ENCODE results near the gene SERTAD1. TPM values are rescaled to one million over a fixed set of nuclear protein-coding genes. Genes with fewer than 3 reads are reported as not detected.

The SERTAD1 gene
- total and polyA plus RNA-seq, 2 donors (not counting 1 experiment from before 2014, with no cell fraction given) = 11.9 to 59.4 TPM

DNA sequence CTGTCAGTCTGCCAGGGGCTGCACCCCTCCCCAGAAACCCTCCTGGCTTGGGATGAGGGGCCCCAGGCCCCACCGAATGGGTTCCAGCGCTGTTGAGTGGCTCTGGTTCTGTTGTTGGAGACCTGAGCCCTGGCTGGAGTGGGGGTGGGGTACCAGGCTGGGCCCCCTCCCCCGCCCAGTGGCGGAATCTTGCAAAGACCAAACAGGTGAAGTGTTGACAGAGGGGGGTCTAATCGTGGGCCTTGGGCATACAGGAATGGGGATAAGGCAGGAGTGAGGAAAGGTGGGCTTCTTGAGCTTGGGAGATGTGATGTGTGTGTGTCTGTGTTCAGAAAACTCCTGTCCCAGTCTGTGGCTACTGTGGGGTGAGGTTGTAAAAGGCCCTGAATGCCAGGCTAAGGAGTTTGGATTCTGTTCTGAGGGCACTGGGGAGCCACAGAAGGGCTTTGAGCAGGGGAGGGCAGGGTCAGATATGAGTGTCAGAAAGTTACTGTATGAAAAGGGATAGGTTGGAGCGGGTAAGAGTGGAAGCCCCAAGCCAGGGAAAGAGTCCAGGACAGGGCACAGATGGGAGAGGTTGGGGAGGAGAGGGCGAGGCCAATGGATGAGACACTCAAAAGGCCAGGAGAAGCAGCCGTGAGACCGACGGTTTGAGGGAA is 35.6 kb downstream of the SERTAD1 start, which contains the start of gene HIPK4:
Gene HIPK4 (minus strand): TSS at position 98 of the 659 bp plus-strand sequence. CDS start 279 bp downstream, outside the sequence.
- H3K27ac Mint-ChIP-seq = no peak within 1 kb of the TSS
- ATAC-seq (ENCODE audit: low read depth) (no peak), DNase-seq (no peak)
- peaks cover 0 to 2% (median 0%) of the 10 kb centered on the region in 4 experiments for H3K27me3 ChIP-seq (replicated peaks in 1 of 4; ENCODE audit: control extremely low read depth in 1 of 4, control insufficient read depth in 3 of 4, insufficient read depth in 4 of 4, low read length in 3 of 4)
- POLR2A ChIA-PET = no interaction called here
- no peak for TF ChIP-seq EZH2 (IDR thresholded peaks at IDR 0.05; ENCODE audit: borderline replicate concordance, insufficient read depth, low read depth, low read length, poor library complexity, severe bottlenecking)
- TF ChIP-seq, protein P1, sequence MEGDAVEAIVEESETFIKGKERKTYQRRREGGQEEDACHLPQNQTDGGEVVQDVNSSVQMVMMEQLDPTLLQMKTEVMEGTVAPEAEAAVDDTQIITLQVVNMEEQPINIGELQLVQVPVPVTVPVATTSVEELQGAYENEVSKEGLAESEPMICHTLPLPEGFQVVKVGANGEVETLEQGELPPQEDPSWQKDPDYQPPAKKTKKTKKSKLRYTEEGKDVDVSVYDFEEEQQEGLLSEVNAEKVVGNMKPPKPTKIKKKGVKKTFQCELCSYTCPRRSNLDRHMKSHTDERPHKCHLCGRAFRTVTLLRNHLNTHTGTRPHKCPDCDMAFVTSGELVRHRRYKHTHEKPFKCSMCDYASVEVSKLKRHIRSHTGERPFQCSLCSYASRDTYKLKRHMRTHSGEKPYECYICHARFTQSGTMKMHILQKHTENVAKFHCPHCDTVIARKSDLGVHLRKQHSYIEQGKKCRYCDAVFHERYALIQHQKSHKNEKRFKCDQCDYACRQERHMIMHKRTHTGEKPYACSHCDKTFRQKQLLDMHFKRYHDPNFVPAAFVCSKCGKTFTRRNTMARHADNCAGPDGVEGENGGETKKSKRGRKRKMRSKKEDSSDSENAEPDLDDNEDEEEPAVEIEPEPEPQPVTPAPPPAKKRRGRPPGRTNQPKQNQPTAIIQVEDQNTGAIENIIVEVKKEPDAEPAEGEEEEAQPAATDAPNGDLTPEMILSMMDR (IDR thresholded peaks at IDR 0.05) = no peak
- H3K4me1 ChIP-seq (ENCODE audit: control insufficient read depth in 2 of 2, insufficient read depth in 2 of 2, low read length in 2 of 2) = no peaks in the 10 kb centered on the region
- H3K79me2 ChIP-seq (ENCODE audit: control insufficient read depth, insufficient read depth, low read length) = no peaks in the 10 kb centered on the region
- H3K36me3 ChIP-seq (replicated peaks in 1 of 2; ENCODE audit: control extremely low read depth in 1 of 2, control insufficient read depth in 1 of 2, extremely low read depth in 1 of 2, insufficient read depth in 2 of 2, low read length in 1 of 2) = no peaks in the 10 kb centered on the region
- H2AFZ ChIP-seq (ENCODE audit: insufficient read depth, low read depth, low read length, poor library complexity, severe bottlenecking) = no peak within 1 kb of the TSS
- intact Hi-C loops (cut with micrococcal nuclease) = no loop called here
- no peak within 1 kb of the TSS for H3K4me3 Mint-ChIP-seq
- 90% methylated on average over 10 of the region's 10 CpGs for WGBS (ENCODE audit: insufficient coverage)
- no peak within 1 kb of the TSS for H3K4me3 ChIP-seq (ENCODE audit: control extremely low read depth in 1 of 5, extremely low read depth in 1 of 5, insufficient read depth in 1 of 5, low read depth in 2 of 5, low read length in 4 of 5)
- CTCF ChIA-PET = no interaction called here
- no peak within 1 kb of the TSS for H3K9ac ChIP-seq (ENCODE audit: low read length)
- no peaks in the 10 kb centered on the region for H3K9me3 Mint-ChIP-seq (ENCODE audit: insufficient read depth)
- H3K4me1 Mint-ChIP-seq = no peaks in the 10 kb centered on the region
- H3K9me3 ChIP-seq (ENCODE audit: control extremely low read depth in 1 of 3, control insufficient read depth in 2 of 3, insufficient read depth in 1 of 3, low read length in 2 of 3) = no peaks in the 10 kb centered on the region
- H3K27ac ChIP-seq (ENCODE audit: low read length in 2 of 2) = no peak within 1 kb of the TSS
- H4K20me1 ChIP-seq (ENCODE audit: control insufficient read depth, insufficient read depth, low read length, poor library complexity, severe bottlenecking) = no peaks in the 10 kb centered on the region
- H3K4me2 ChIP-seq (replicated peaks; ENCODE audit: low read depth, low read length, poor library complexity, severe bottlenecking) = no peak within 1 kb of the TSS
- H3K27me3 Mint-ChIP-seq = no peaks in the 10 kb centered on the region

DNA sequence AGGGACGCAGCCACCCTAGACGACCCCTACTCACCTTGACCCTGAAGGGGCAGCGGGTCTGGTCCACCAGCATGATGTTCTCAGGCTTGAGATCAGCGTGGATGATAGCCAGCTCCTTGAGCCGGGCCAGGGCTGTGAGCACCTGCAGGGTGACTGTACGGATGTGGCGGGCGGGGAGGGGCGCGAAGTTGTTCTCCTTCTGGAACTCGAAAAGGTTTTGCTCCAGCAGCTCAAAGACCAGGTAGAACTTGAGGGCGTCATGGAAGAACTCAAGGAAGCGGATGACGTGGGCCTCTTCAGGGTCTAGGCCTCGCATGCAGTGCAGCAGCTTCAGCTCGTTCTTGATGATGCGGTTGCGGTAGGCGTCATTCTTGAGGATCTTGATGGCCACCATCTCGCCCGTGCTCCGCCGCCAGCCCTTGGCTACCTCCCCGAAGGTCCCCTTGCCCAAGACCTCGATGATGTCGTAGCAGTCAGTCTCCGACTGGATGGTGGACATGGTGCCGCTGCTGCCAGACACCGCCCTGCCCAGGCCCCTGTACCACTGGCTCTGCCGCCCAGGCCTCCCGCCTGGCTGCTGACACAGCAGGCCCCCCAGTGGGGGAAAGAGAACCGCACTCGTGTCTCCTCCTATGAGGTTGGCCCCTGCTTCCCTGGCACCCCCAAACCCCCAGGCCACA is 36.2 kb downstream of the SERTAD1 start:
- intact Hi-C loops (cut with micrococcal nuclease) = no loop called here
- Histone ChIP-seq H3K36me3 (replicated peaks in 1 of 2; ENCODE audit: control extremely low read depth in 1 of 2, control insufficient read depth in 1 of 2, extremely low read depth in 1 of 2, insufficient read depth in 2 of 2, low read length in 1 of 2) (no peaks in the 10 kb centered on the region), H3K4me1 (ENCODE audit: control insufficient read depth in 2 of 2, insufficient read depth in 2 of 2, low read length in 2 of 2) (no peaks in the 10 kb centered on the region), H3K9ac (ENCODE audit: low read length) (no peak overlapping the region), H3K4me3 (ENCODE audit: control extremely low read depth in 1 of 5, extremely low read depth in 1 of 5, insufficient read depth in 1 of 5, low read depth in 2 of 5, low read length in 4 of 5) (no peak overlapping the region), H2AFZ (ENCODE audit: insufficient read depth, low read depth, low read length, poor library complexity, severe bottlenecking) (no peak overlapping the region), H3K4me2 (replicated peaks; ENCODE audit: low read depth, low read length, poor library complexity, severe bottlenecking) (no peak overlapping the region), H3K27ac (ENCODE audit: low read length in 2 of 2) (no peak overlapping the region), H4K20me1 (ENCODE audit: control insufficient read depth, insufficient read depth, low read length, poor library complexity, severe bottlenecking) (no peaks in the 10 kb centered on the region), H3K79me2 (ENCODE audit: control insufficient read depth, insufficient read depth, low read length) (no peaks in the 10 kb centered on the region), H3K27me3 (replicated peaks in 1 of 4; ENCODE audit: control extremely low read depth in 1 of 4, control insufficient read depth in 3 of 4, insufficient read depth in 4 of 4, low read length in 3 of 4) (peaks cover 0 to 3% (median 0%) of the 10 kb centered on the region in 4 experiments), H3K9me3 (ENCODE audit: control extremely low read depth in 1 of 3, control insufficient read depth in 2 of 3, insufficient read depth in 1 of 3, low read length in 2 of 3) (no peaks in the 10 kb centered on the region)
- ATAC-seq (ENCODE audit: low read depth) (no peak), DNase-seq (no peak)
- TF ChIP-seq EZH2 (IDR thresholded peaks at IDR 0.05; ENCODE audit: borderline replicate concordance, insufficient read depth, low read depth, low read length, poor library complexity, severe bottlenecking) = no peak
- TF ChIP-seq, protein P1 (IDR thresholded peaks at IDR 0.05) = no peak
- no peaks in the 10 kb centered on the region for H3K27me3 Mint-ChIP-seq
- no peaks in the 10 kb centered on the region for H3K4me1 Mint-ChIP-seq
- H3K4me3 Mint-ChIP-seq = no peak overlapping the region
- H3K9me3 Mint-ChIP-seq (ENCODE audit: insufficient read depth) = no peaks in the 10 kb centered on the region
- POLR2A ChIA-PET = no interaction called here
- H3K27ac Mint-ChIP-seq = no peak overlapping the region
- CTCF ChIA-PET = no interaction called here
- 96% methylated on average over 33 of the region's 33 CpGs for WGBS (ENCODE audit: insufficient coverage)
